GM21786 (cell line): Measurements from ENCODE around the gene UBE2D2.
"Not testable (repeated sequence)": the region's sequence is repeated elsewhere in the genome, so short reads cannot be mapped to it uniquely, and the experiment has no call there.

Experiments
- ATAC-seq: cut with Tn5 transposase; IDR thresholded peaks from one replicate; pipeline ENCODE4 v1.9.1; 2021; ENCODE audit not compliant: unreplicated experiment

UBE2D2 gene

GRCh38 chr5:139546593-139546992, 14.5 kb upstream of the UBE2D2 start:
- not testable (repeated sequence) for ATAC-seq

GRCh38 chr5:139549162-139549894, 11.8 kb upstream of the UBE2D2 start:
- no peak for ATAC-seq

GRCh38 chr5:139550051-139550872, 10.9 kb upstream of the UBE2D2 start:
- not testable (repeated sequence) for ATAC-seq

- ATAC-seq = no peak
Measured at GRCh38 chr5:139551191-139551889, 9.8 kb upstream of the UBE2D2 start.

GRCh38 chr5:139552893-139553575, 8.1 kb upstream of the UBE2D2 start:
- no peak for ATAC-seq

GRCh38 chr5:139554264-139554663, 6.9 kb upstream of the UBE2D2 start:
- no peak for ATAC-seq

- no peak for ATAC-seq
Measured at GRCh38 chr5:139557811-139558210, 3.3 kb upstream of the UBE2D2 start.

GRCh38 chr5:139561655-139562451, 714 bp downstream of the UBE2D2 start:
- ATAC-seq = peak; percentile 11

GRCh38 chr5:139562847-139563246, 1.7 kb downstream of the UBE2D2 start:
- no peak for ATAC-seq

GRCh38 chr5:139565411-139566305, 4.5 kb downstream of the UBE2D2 start:
- peak; percentile 37 for ATAC-seq

- no peak for ATAC-seq
Measured at GRCh38 chr5:139566611-139567010, 5.5 kb downstream of the UBE2D2 start.

GRCh38 chr5:139569270-139569955, 8.3 kb downstream of the UBE2D2 start:
- no peak for ATAC-seq

GRCh38 chr5:139571543-139571942, 10.4 kb downstream of the UBE2D2 start:
- ATAC-seq = no peak

GRCh38 chr5:139571966-139572365, 10.8 kb downstream of the UBE2D2 start:
- ATAC-seq = no peak

- no peak for ATAC-seq
Measured at GRCh38 chr5:139574641-139575312, 13.6 kb downstream of the UBE2D2 start.

GRCh38 chr5:139575313-139575646, 14.1 kb downstream of the UBE2D2 start:
- no peak for ATAC-seq

- ATAC-seq = no peak
Measured at GRCh38 chr5:139575751-139576150, 14.6 kb downstream of the UBE2D2 start.

GRCh38 chr5:139577689-139578290, 16.7 kb downstream of the UBE2D2 start:
- ATAC-seq = no peak
